Epithelial cell of esophagus (primary cell): ENCODE data around the gene DLGAP3.

ENCODE experiments used
- DNase-seq: peaks from one replicate; pipeline ENCODE4 v3.0.0; 2010; ENCODE audit warnings: low read depth
- H3K4me3 ChIP-seq: 2 replicates; pipeline ENCODE4 v1.5.1; 2011; ENCODE audit warnings: mild to moderate bottlenecking, low read length, control low read depth
- TF ChIP-seq, protein P1 (sequence below): IDR thresholded peaks from 2 replicates; pipeline ENCODE4 v1.5.1; 2011; ENCODE audit warnings: low read depth, mild to moderate bottlenecking, low read length, control low read depth, inconsistent platforms; ENCODE audit not compliant: insufficient read depth; ENCODE audit errors: missing control alignments

Gene DLGAP3

DNA sequence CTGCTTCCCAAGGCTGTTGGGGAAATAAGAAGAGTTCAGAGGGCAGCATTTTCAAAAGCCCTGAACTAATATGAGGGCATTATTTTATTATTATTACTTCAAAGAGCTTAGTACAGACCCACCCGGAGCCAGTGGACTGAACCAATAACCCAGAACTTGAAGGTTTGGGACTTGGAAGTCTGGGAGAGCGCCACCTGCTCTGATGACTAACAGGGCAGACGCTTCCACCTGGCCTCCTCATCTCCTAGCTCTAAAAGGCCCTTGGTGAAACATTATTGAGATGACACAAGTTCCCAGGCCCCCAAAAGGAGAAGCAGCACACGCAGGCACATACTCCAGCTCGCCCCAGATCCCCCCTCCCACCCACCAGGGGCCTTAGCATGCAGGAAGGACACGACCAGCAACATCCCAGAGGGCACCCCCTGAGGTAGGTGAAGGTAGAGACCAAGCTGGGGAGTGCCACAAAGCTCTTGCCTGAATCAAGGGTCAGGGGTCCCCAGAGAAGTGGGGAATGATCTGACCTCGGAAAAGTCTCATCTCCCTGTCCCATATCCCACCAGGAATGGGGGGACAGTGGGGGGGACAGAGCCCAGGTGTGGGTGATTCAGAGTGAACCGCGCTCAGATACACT is 1.3 kb downstream of the DLGAP3 start:
- no peak overlapping the region for H3K4me3 ChIP-seq
- TF ChIP-seq, protein P1, sequence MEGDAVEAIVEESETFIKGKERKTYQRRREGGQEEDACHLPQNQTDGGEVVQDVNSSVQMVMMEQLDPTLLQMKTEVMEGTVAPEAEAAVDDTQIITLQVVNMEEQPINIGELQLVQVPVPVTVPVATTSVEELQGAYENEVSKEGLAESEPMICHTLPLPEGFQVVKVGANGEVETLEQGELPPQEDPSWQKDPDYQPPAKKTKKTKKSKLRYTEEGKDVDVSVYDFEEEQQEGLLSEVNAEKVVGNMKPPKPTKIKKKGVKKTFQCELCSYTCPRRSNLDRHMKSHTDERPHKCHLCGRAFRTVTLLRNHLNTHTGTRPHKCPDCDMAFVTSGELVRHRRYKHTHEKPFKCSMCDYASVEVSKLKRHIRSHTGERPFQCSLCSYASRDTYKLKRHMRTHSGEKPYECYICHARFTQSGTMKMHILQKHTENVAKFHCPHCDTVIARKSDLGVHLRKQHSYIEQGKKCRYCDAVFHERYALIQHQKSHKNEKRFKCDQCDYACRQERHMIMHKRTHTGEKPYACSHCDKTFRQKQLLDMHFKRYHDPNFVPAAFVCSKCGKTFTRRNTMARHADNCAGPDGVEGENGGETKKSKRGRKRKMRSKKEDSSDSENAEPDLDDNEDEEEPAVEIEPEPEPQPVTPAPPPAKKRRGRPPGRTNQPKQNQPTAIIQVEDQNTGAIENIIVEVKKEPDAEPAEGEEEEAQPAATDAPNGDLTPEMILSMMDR, result no peak
- DNase-seq, result no peak

DNA sequence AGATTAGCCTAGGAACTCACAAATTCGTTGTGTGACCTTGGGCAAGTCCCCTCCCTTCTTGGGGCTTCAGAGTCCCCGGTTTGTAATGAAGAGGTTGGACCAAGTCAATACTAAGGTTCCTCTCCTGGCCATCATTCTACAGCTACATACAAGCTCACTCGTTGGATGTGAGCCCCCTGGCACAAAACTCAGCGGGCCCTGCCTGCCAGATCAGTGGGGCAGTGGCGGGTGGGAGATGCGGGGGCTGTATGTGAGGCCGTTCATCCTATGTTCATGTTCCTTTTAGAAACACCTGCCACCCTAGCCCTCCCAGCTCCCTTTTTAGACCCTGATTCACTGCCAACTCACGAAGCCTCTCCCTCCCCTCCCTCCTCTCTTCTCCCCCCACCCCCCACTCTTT is 2.1 kb downstream of the DLGAP3 start:
- H3K4me3 ChIP-seq, result no peak overlapping the region
- TF ChIP-seq, protein P1, result no peak
- no peak for DNase-seq

DNA sequence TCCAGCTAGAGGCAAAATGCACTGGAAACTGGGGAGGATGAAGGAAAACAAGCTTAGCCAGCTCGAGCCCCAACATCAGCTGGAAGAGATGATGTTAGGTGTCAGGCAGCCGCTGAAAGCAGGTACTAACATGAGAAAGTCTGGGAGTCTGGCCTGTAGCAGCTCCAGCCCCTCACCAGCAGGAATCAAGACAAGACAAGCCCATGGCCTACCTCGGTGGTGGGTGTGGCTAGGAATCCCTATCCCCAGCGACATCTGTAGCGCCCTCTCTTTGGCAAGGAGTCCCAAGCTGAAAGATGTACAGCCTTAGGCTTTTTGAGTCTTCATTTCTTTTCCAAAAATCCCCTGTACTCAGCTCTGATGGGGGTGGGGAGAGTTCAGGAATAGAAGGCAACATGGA is 2.6 kb downstream of the DLGAP3 start:
- H3K4me3 ChIP-seq, result no peak overlapping the region
- peak; percentile 44 for DNase-seq
- TF ChIP-seq, protein P1, result no peak

DNA sequence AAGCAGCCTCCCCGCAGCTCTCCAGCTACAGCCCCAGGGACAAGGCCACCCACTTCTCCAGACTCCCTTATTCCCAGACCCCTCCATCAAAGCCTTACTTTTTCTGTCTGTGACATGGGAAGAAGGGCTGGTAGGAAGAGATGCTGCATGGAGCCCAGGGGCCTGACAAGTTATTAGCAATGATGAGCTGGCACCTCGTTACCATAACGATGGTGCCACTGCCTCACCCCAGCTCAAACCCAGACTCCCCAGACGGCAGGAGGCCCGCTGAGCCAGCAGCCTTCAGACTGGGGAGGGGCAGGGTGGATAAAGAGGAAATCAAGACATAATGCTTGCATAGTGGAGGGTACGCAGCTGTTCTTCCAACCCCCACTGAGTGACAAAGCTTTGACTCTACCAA is 3.3 kb downstream of the DLGAP3 start:
- no peak overlapping the region for H3K4me3 ChIP-seq
- no peak for DNase-seq
- TF ChIP-seq, protein P1, result no peak

DNA sequence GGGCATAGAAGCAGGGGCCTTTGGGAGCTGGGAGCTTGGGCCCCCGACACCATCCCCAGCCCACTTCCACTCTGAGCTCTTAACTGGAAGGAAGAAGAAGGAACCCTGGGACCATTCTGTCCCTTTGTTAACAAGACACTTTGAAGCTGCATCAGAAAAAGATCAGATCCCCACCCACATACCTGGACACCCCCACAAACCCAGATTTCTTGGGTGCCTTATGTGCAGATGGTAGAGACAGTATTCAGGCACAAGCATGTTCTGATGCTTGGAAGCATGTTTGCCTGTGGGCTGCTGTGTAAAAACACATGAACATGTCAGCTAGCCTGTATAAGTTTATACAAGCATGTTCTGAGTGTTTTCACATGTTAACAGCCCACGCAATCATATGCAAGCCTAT is 3.7 kb downstream of the DLGAP3 start:
- no peak overlapping the region for H3K4me3 ChIP-seq
- TF ChIP-seq, protein P1, result no peak

DNA sequence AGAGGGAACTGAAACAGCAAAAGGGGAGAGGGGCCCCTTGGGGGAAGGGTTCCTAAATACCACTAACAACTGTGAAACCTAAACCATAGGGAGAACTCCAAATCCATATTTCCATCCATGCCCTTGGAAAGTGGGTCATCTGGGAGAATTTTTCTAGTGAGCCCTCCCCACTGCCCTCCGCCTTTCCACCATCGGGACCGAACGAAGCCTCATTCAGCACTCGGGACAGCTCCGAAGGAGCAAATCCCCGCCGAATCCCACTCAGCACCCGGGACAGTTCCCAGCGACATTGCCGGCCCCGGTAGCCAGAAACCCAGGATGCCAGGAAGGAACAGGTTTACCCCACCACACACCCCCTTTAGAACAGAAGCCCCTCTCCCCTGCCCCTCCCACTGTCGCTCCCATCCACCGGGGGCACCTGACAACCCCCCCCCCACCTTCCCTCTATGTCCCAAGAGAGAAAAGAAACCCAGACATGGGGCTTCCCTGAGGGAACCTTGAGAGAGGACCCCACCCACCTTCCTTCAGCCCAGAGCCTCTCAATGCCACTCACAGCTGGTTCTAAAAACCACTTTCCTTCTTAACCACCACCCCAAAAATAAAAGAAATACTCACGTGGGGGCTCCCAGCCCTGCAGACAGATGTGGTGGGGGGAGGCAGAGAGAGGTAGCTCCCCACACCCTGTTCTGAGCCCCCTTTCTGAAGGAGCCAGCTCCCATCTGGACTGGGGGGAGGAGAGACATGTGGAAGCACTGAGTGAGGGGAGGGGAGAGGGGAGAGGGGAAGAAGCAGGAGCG is 4.5 kb downstream of the DLGAP3 start:
- TF ChIP-seq, protein P1, result no peak
- DNase-seq, result peak; percentile 68
- H3K4me3 ChIP-seq, result no peak overlapping the region

More for the DNA sequence above, 3.7 kb downstream of the DLGAP3 start:
- DNase-seq, result no peak
